HCEC 1CT (cell line): ENCODE measurements around the gene APC2.
"Not testable (repeated sequence)": the region's sequence is repeated elsewhere in the genome, so short reads cannot be mapped to it uniquely, and the experiment has no call there.

Experiments used
- DNase-seq: peaks from one replicate; pipeline ENCODE4 v3.0.0-alpha.2; 2017

APC2 gene

GRCh38 chr19:1417145-1417544, 32.8 kb upstream of the APC2 start:
- no peak for DNase-seq

GRCh38 chr19:1417681-1418495, 32.0 kb upstream of the APC2 start:
- no peak for DNase-seq

GRCh38 chr19:1418496-1418775, 31.5 kb upstream of the APC2 start:
- no peak for DNase-seq

GRCh38 chr19:1418951-1419738, 30.8 kb upstream of the APC2 start:
- DNase-seq = no peak

GRCh38 chr19:1420085-1420484, 29.8 kb upstream of the APC2 start:
- not testable (repeated sequence) for DNase-seq

GRCh38 chr19:1420590-1420989, 29.3 kb upstream of the APC2 start:
- DNase-seq = no peak

- DNase-seq = no peak
These were observed 28.5 kb upstream of the APC2 start for GRCh38 chr19:1421218-1421957.

- DNase-seq = no peak
These were observed 28.0 kb upstream of the APC2 start for GRCh38 chr19:1421958-1422305.

GRCh38 chr19:1422360-1422759, 27.6 kb upstream of the APC2 start:
- DNase-seq = no peak

GRCh38 chr19:1422943-1423342, 27.0 kb upstream of the APC2 start:
- DNase-seq = no peak

- DNase-seq = no peak
These were observed 26.3 kb upstream of the APC2 start for GRCh38 chr19:1423436-1424191.

GRCh38 chr19:1424192-1424955, 25.5 kb upstream of the APC2 start:
- no peak for DNase-seq

GRCh38 chr19:1425102-1425837, 24.7 kb upstream of the APC2 start:
- DNase-seq = no peak

GRCh38 chr19:1425902-1426301, 24.0 kb upstream of the APC2 start:
- DNase-seq = no peak

GRCh38 chr19:1426736-1427135, 23.2 kb upstream of the APC2 start:
- no peak for DNase-seq

- DNase-seq = no peak
These were observed 22.6 kb upstream of the APC2 start for GRCh38 chr19:1427221-1427920.

GRCh38 chr19:1428738-1429391, 21.1 kb upstream of the APC2 start:
- DNase-seq = no peak

- DNase-seq = no peak
These were observed 20.2 kb upstream of the APC2 start for GRCh38 chr19:1429750-1430149.

- DNase-seq = no peak
These were observed 19.7 kb upstream of the APC2 start for GRCh38 chr19:1430246-1430645.

GRCh38 chr19:1431759-1432506, 18.0 kb upstream of the APC2 start:
- DNase-seq = no peak
